ENCODE measurements around the gene TMEM89. TPM values are rescaled to one million over a fixed set of nuclear protein-coding genes. Genes with fewer than 3 reads are reported as not detected.

The TMEM89 gene
- total and polyA plus RNA-seq, 2 of the 13 experiments (the other 11 are each of a cell fraction or from before 2014, with no cell fraction given): 0.31 to 0.59 TPM

GRCh38 chr3:48635222-48636021 is 13.9 kb upstream of the TMEM89 start, which contains the start of gene SLC26A6 (continued):
- TF ChIP-seq RBM39 (IDR thresholded peaks at IDR 0.05; ENCODE audit: low read depth, low read length, poor library complexity, severe bottlenecking): peak; percentile 58
- no peak for TF ChIP-seq ZNF362 (CRISPR knock-in tag; IDR thresholded peaks at IDR 0.05; ENCODE audit: borderline replicate concordance)
- peak; percentile 76; the same call in 1 of the 2 replicates for TF ChIP-seq THAP8 (CRISPR knock-in tag; IDR thresholded peaks at IDR 0.05; ENCODE audit: borderline replicate concordance)
- no peak for TF ChIP-seq ARID3A (IDR thresholded peaks at IDR 0.05; ENCODE audit: low read depth, low read length)
- TF ChIP-seq GATAD1 (CRISPR knock-in tag; IDR thresholded peaks at IDR 0.05): peak; percentile 68
- TF ChIP-seq ZNF597 (CRISPR knock-in tag; IDR thresholded peaks at IDR 0.05): no peak
- TF ChIP-seq FOXA3 (CRISPR knock-in tag; IDR thresholded peaks at IDR 0.05): no peak
- peak; percentile 43; the same call in 1 of the 2 replicates for TF ChIP-seq SIN3A (IDR thresholded peaks at IDR 0.05; ENCODE audit: borderline replicate concordance, low read depth, low read length)
- no peak; the same call in 1 of the 2 replicates for TF ChIP-seq TOPORS (CRISPR knock-in tag; IDR thresholded peaks at IDR 0.05)
- TF ChIP-seq KMT2B (CRISPR knock-in tag; IDR thresholded peaks at IDR 0.05): peak; percentile 65; the same call in 1 of the 2 replicates
- TF ChIP-seq, protein P1, sequence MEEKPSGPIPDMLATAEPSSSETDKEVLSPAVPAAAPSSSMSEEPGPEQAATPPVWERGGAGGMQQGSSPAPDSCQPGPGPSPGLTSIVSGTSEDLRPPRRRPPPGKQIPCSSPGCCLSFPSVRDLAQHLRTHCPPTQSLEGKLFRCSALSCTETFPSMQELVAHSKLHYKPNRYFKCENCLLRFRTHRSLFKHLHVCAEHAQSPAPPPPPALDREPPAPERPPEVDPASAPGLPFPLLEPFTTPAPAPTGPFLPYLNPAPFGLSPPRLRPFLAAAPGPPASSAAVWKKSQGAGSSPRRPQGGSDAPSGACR (CRISPR knock-in tag; IDR thresholded peaks at IDR 0.05): peak; percentile 96
- no peak for TF ChIP-seq CEBPB (IDR thresholded peaks at IDR 0.05; ENCODE audit: borderline replicate concordance, low read depth, low read length)
- no peak for TF ChIP-seq ZNF619 (CRISPR knock-in tag; IDR thresholded peaks at IDR 0.05)
- TF ChIP-seq CREM (IDR thresholded peaks at IDR 0.05): no peak
- no peak for TF ChIP-seq CREM (CRISPR knock-in tag; IDR thresholded peaks at IDR 0.05)
- TF ChIP-seq NCOA5 (CRISPR knock-in tag; IDR thresholded peaks at IDR 0.05): no peak
- no peak for TF ChIP-seq ZNF660 (CRISPR knock-in tag; IDR thresholded peaks at IDR 0.05; ENCODE audit: borderline replicate concordance, low read depth)
- peak; percentile 70; the same call in 1 of the 2 replicates for TF ChIP-seq ERF (CRISPR knock-in tag; IDR thresholded peaks at IDR 0.05)
- 0 out of 2 replicates have a peak, but pooled peaks have one; percentile 83 for TF ChIP-seq TEAD2 (CRISPR knock-in tag; IDR thresholded peaks at IDR 0.05)
- TF ChIP-seq ZNF3 (CRISPR knock-in tag; IDR thresholded peaks at IDR 0.05): 0 out of 2 replicates have a peak, but pooled peaks have one; percentile 57
- TF ChIP-seq, protein P2, sequence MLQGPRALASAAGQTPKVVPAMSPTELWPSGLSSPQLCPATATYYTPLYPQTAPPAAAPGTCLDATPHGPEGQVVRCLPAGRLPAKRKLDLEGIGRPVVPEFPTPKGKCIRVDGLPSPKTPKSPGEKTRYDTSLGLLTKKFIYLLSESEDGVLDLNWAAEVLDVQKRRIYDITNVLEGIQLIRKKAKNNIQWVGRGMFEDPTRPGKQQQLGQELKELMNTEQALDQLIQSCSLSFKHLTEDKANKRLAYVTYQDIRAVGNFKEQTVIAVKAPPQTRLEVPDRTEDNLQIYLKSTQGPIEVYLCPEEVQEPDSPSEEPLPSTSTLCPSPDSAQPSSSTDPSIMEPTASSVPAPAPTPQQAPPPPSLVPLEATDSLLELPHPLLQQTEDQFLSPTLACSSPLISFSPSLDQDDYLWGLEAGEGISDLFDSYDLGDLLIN (CRISPR knock-in tag; IDR thresholded peaks at IDR 0.05; ENCODE audit: borderline replicate concordance): peak; percentile 80; the same call in 1 of the 2 replicates
